ENCODE measurements around the gene WASF2. TPM values are rescaled to one million over a fixed set of nuclear protein-coding genes. Genes with fewer than 3 reads are reported as not detected.

Gene WASF2
- total and polyA plus RNA-seq, 2 of the 13 experiments (the other 11 are each of a cell fraction or from before 2014, with no cell fraction given), result 10.4 to 27.7 TPM

GRCh38 chr1:27489973-27490741 is at the start of gene WASF2 (continued):
- TF ChIP-seq PAF1 (CRISPR knock-in tag; IDR thresholded peaks at IDR 0.05) (no peak), XRCC5 (optimal IDR thresholded peaks at IDR 0.05; ENCODE audit: low read length) (peak; percentile 46), THYN1 (CRISPR knock-in tag; IDR thresholded peaks at IDR 0.05; ENCODE audit: borderline replicate concordance, low read depth) (no peak), KMT2A (CRISPR knock-in tag; IDR thresholded peaks at IDR 0.05) (peak; percentile 38; the same call in 1 of the 2 replicates), ZNF800 (CRISPR knock-in tag; IDR thresholded peaks at IDR 0.05) (no peak), ZNF230 (CRISPR knock-in tag; IDR thresholded peaks at IDR 0.05) (peak; percentile 76; the same call in 1 of the 2 replicates), POGZ (CRISPR knock-in tag; IDR thresholded peaks at IDR 0.05) (peak; percentile 64; the same call in 1 of the 2 replicates), ZNF317 (CRISPR knock-in tag; IDR thresholded peaks at IDR 0.05) (no peak), RCOR2 (CRISPR knock-in tag; IDR thresholded peaks at IDR 0.05) (no peak), ZNF790 (CRISPR knock-in tag; IDR thresholded peaks at IDR 0.05; ENCODE audit: borderline replicate concordance) (peak; percentile 94; the same call in 1 of the 2 replicates), ARNT2 (CRISPR knock-in tag; IDR thresholded peaks at IDR 0.05; ENCODE audit: low read depth) (peak; percentile 55; the same call in 1 of the 2 replicates), RARG (CRISPR knock-in tag; IDR thresholded peaks at IDR 0.05; ENCODE audit: low read depth) (no peak), HOXA9 (CRISPR knock-in tag; IDR thresholded peaks at IDR 0.05; ENCODE audit: borderline replicate concordance) (0 out of 2 replicates have a peak, but pooled peaks have one; percentile 37), TAF1 (CRISPR knock-in tag; IDR thresholded peaks at IDR 0.05) (peak; percentile 98), ZNF205 (CRISPR knock-in tag; IDR thresholded peaks at IDR 0.05) (no peak), ARNTL (CRISPR knock-in tag; IDR thresholded peaks at IDR 0.05) (peak; percentile 30; the same call in 1 of the 2 replicates), SNAPC4 (CRISPR knock-in tag; IDR thresholded peaks at IDR 0.05) (0 out of 2 replicates have a peak, but pooled peaks have one; percentile 14), ZNF781 (CRISPR knock-in tag; IDR thresholded peaks at IDR 0.05; ENCODE audit: borderline replicate concordance, not compliant biosample characterization) (peak; percentile 13), ZBTB8A (CRISPR knock-in tag; IDR thresholded peaks at IDR 0.05; ENCODE audit: borderline replicate concordance, low read depth) (no peak), ZKSCAN8 (CRISPR knock-in tag; IDR thresholded peaks at IDR 0.05; ENCODE audit: borderline replicate concordance) (peak; percentile 46; the same call in 1 of the 2 replicates)
- TF ChIP-seq, protein P1, sequence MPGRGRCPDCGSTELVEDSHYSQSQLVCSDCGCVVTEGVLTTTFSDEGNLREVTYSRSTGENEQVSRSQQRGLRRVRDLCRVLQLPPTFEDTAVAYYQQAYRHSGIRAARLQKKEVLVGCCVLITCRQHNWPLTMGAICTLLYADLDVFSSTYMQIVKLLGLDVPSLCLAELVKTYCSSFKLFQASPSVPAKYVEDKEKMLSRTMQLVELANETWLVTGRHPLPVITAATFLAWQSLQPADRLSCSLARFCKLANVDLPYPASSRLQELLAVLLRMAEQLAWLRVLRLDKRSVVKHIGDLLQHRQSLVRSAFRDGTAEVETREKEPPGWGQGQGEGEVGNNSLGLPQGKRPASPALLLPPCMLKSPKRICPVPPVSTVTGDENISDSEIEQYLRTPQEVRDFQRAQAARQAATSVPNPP (CRISPR knock-in tag; IDR thresholded peaks at IDR 0.05), result peak; percentile 76; the same call in 1 of the 2 replicates
